SK-N-MC (cell line): Measurements from ENCODE around the gene PPP4R4.

Experiments used
- EZH2 ChIP-seq: fragments of 200-600 bp; sonication (generic); IDR thresholded peaks from one replicate; pipeline ENCODE4 v1.6.1; 2017; ENCODE audit warnings: antibody characterized with exemption
- FOXP2 ChIP-seq: optimal IDR thresholded peaks from 2 replicates; pipeline ENCODE3; 2011; ENCODE audit warnings: mild to moderate bottlenecking, moderate library complexity; ENCODE audit not compliant: insufficient read depth; ENCODE audit errors: extremely low read length, control extremely low read depth
- POLR2AphosphoS5 ChIP-seq: IDR thresholded peaks from 2 replicates; pipeline ENCODE4 v1.6.1; 2012; ENCODE audit warnings: mild to moderate bottlenecking, low read depth, low read length, borderline replicate concordance

DNA sequence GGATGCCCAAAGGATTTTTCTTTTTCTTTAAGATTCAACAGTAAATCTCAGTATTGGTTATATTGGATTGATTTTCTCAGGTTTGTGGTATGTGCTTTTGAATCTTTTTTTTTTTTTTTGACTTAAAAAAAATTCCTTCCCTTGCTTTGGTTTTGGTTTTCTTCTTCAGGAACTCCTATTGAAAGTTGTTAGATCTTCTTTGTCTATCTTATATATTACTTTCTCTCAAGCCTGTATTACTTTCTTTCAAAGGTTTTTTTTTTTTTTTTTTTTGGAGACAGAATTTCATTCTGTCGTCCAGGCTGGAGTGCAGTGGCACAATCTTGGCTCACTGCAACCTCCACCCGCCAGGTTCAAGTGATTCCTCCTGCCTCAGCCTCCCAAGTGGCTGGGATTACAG, 21.9 kb downstream of the PPP4R4 start:
- TF ChIP-seq POLR2AphosphoS5 (no peak), EZH2 (no peak), FOXP2 (no peak)
